K562 (cell line): Measurements from ENCODE around the gene SERF2. TPM values are rescaled to one million over a fixed set of nuclear protein-coding genes. Genes with fewer than 3 reads are reported as not detected.

Experiments used
- CAMTA2 ChIP-seq: fragments of 250-450 bp; sonication (Bioruptor Pico); conservative IDR thresholded peaks from 2 replicates; pipeline ENCODE4 v1.5.1; 2022
- EP400 ChIP-seq: fragments of 450-650 bp; IDR thresholded peaks from 2 replicates; pipeline ENCODE4 v1.6.1; 2017; ENCODE audit warnings: antibody characterized with exemption, mild to moderate bottlenecking, moderate library complexity
- HMG20A ChIP-seq: fragments of 450-650 bp; formaldehyde crosslinking; conservative IDR thresholded peaks from 2 replicates; pipeline ENCODE4 v1.4.0; 2020; ENCODE audit warnings: mild to moderate bottlenecking, mixed read lengths
- MTA3 ChIP-seq: fragments of 450-650 bp; formaldehyde crosslinking; IDR thresholded peaks from 2 replicates; pipeline ENCODE4 v1.6.1; 2017; ENCODE audit warnings: mild to moderate bottlenecking, borderline replicate concordance
- RUNX1 ChIP-seq: sonication (generic); IDR thresholded peaks from 2 replicates; pipeline ENCODE4 v1.6.1; 2016; ENCODE audit warnings: antibody characterized with exemption, low read depth
- SMAD1 ChIP-seq: fragments of 150-350 bp; IDR thresholded peaks from 2 replicates; pipeline ENCODE4 v1.6.1; 2014; ENCODE audit warnings: low read length, low read depth; ENCODE audit not compliant: partially characterized antibody
- UBTF ChIP-seq, 2 experiments: IDR thresholded peaks; 2 replicates each; pipeline ENCODE4 v1.6.1; 2012; ENCODE audit warnings: improper control_type of control experiment in 2 of 2, low read depth in 2 of 2, low read length in 2 of 2, borderline replicate concordance in 1 of 2
- ZBTB40 ChIP-seq, 2 experiments: fragments of 450-650 bp in 1 of 2; sonication (generic) in 1 of 2; formaldehyde crosslinking in 1 of 2; IDR thresholded peaks; 2 replicates each; pipeline versions ENCODE4 v1.7.1 to v1.9.0; 2016 to 2022; ENCODE audit warnings: inconsistent platforms in 1 of 2, mild to moderate bottlenecking in 1 of 2, missing genetic modification reagents in 1 of 2
- ZC3H4 ChIP-seq: sonication (generic); formaldehyde crosslinking; IDR thresholded peaks from 2 replicates; pipeline ENCODE4 v1.9.0; 2021; ENCODE audit warnings: missing genetic modification reagents, borderline replicate concordance
- ZFP91 ChIP-seq: sonication (generic); formaldehyde crosslinking; IDR thresholded peaks from 2 replicates; pipeline ENCODE4 v1.8.0; 2022; ENCODE audit warnings: mild to moderate bottlenecking, missing genetic modification reagents
- ZNF140 ChIP-seq: fragments of 250-450 bp; sonication (Bioruptor Pico); IDR thresholded peaks from 2 replicates; pipeline ENCODE4 v1.8.0; 2021; ENCODE audit warnings: moderate library complexity, mild to moderate bottlenecking, inconsistent platforms
- ZNF408 ChIP-seq: fragments of 250-450 bp; sonication (Bioruptor Pico); IDR thresholded peaks from 2 replicates; pipeline ENCODE4 v1.4.0; 2020; ENCODE audit warnings: low read depth, mild to moderate bottlenecking, moderate library complexity
- ZNF561 ChIP-seq: fragments of 450-650 bp; formaldehyde crosslinking; conservative IDR thresholded peaks from 2 replicates; pipeline ENCODE4 v1.4.0; 2020; ENCODE audit warnings: mild to moderate bottlenecking, moderate library complexity
- ZNF589 ChIP-seq: fragments of 200-800 bp; sonication (Bioruptor generic); IDR thresholded peaks from 2 replicates; pipeline ENCODE4 v1.6.1; 2016; ENCODE audit warnings: low read depth, missing genetic modification characterization, missing compliant biosample characterization
- polyA plus RNA-seq, 8 experiments: library from polyadenylated mRNA; depleted of rRNA in 4 of 8; stranded (reverse) in 5 of 8; unstranded in 3 of 8; fragments of >200 nt; fragmentation: Nextera tagmentation in 2 of 8; fragmentation: Illumina TruSeq in 1 of 8; extraction: Ambion mirVana in 2 of 8; extraction: Trizol in 1 of 8; gene quantifications; 2 replicates each; pipeline versions ENCODE4 v1.2.1 to v1.2.3, GENCODE V29; 2011 to 2014; ENCODE audit warnings: inconsistent platforms in 1 of 8, missing spikeins in 1 of 8
- total RNA-seq, 7 experiments: library from RNA; depleted of rRNA in 6 of 7; stranded (reverse); fragments of >200 nt in 6 of 7; fragmentation: Illumina TruSeq in 2 of 7; extraction: Trizol in 2 of 7; gene quantifications; 2 replicates each; pipeline versions ENCODE4 v1.2.1 to v1.2.3, GENCODE V29; 2011 to 2021; ENCODE audit warnings: low replicate concordance in 1 of 7

SERF2 gene
- total and polyA plus RNA-seq, 9 of the 15 experiments (the other 6 are each of a cell fraction or from before 2014, with no cell fraction given), result 497 to 3,360 (median 867) TPM

- peak; percentile 93 for TF ChIP-seq ZBTB40 (IDR thresholded peaks at IDR 0.05)
- TF ChIP-seq ZBTB40 (CRISPR knock-in tag; IDR thresholded peaks at IDR 0.05), result no peak
- TF ChIP-seq CAMTA2, result no peak
- no peak for TF ChIP-seq RUNX1
- TF ChIP-seq ZNF561 (CRISPR knock-in tag), result no peak
- TF ChIP-seq SMAD1, result peak; percentile 79
- TF ChIP-seq HMG20A (CRISPR knock-in tag), result no peak
- TF ChIP-seq ZC3H4 (CRISPR knock-in tag), result no peak
- no peak for TF ChIP-seq ZNF408
- no peak for TF ChIP-seq ZFP91 (CRISPR knock-in tag)
- TF ChIP-seq ZNF140 (CRISPR knock-in tag), result no peak
- TF ChIP-seq EP400, result peak; percentile 96
- no peak for TF ChIP-seq UBTF (IDR thresholded peaks at IDR 0.05; ENCODE audit: borderline replicate concordance in 1 of 2, low read depth in 2 of 2, low read length in 2 of 2)
- TF ChIP-seq MTA3, result peak; percentile 23; the same call in 1 of the 2 replicates
- TF ChIP-seq ZNF589 (CRISPR knock-in tag), result no peak
Measured at GRCh38 chr15:43800286-43801141, 8.4 kb downstream of the SERF2 start, which contains the start of gene HYPK (continued).
